Limb (tissue), 2 donors: Measurements from ENCODE around the gene LEMD3.
"Not testable (repeated sequence)": the region's sequence is repeated elsewhere in the genome, so short reads cannot be mapped to it uniquely, and the experiment has no call there.

Experiments used
- DNase-seq, 2 donors: peaks; one replicate each; pipeline ENCODE4 v3.0.0-alpha.2; 2016; ENCODE audit errors: extremely low spot score in 2 of 2

LEMD3 gene

GRCh38 chr12:65278576-65279368, 109.4 kb downstream of the LEMD3 start, which contains the start of gene MSRB3:
Gene MSRB3, plus strand, starts transcription at chr12:65278683. Its CDS starts 29,897 bp downstream, at chr12:65308580.
- DNase-seq: peak; percentile 75 to 84

GRCh38 chr12:65279369-65280112, 110.2 kb downstream of the LEMD3 start:
- peak in 1 of 2 donors; percentile 13 for DNase-seq

GRCh38 chr12:65280306-65280705, 110.9 kb downstream of the LEMD3 start:
- DNase-seq: no peak

GRCh38 chr12:65282840-65283239, 113.5 kb downstream of the LEMD3 start:
- no peak for DNase-seq

- DNase-seq: not testable (repeated sequence)
Observed at GRCh38 chr12:65285532-65285931, 116.1 kb downstream of the LEMD3 start.

GRCh38 chr12:65287426-65287825, 118.0 kb downstream of the LEMD3 start:
- no peak for DNase-seq

GRCh38 chr12:65292241-65292640, 122.9 kb downstream of the LEMD3 start:
- DNase-seq: no peak

GRCh38 chr12:65293735-65294134, 124.4 kb downstream of the LEMD3 start:
- DNase-seq: no peak

GRCh38 chr12:65294641-65295262, 125.4 kb downstream of the LEMD3 start:
- no peak for DNase-seq

GRCh38 chr12:65296508-65297265, 127.3 kb downstream of the LEMD3 start:
- DNase-seq: no peak
